Esophagus squamous epithelium (tissue), 5 donors: Measurements from ENCODE around the gene SLC17A7. TPM values are rescaled to one million over a fixed set of nuclear protein-coding genes. Genes with fewer than 3 reads are reported as not detected.

Experiments used
- DNase-seq: peaks from one replicate; lab custom pipeline; 2025; lab: John Stamatoyannopoulos, UW
- H3K27ac ChIP-seq, 4 donors: fragments of 200-600 bp; sonication (generic); one replicate each; pipeline ENCODE4 v1.5.1; 2016 to 2019; ENCODE audit warnings: mild to moderate bottlenecking in 1 of 4
- H3K27me3 ChIP-seq, 4 donors: fragments of 200-600 bp; sonication (generic); 1 replicate in 3 of 4; 2 replicates in 1 of 4; pipeline versions ENCODE4 v1.5.1 to v1.6.0; 2017 to 2021; ENCODE audit warnings: antibody characterized with exemption in 1 of 4
- H3K36me3 ChIP-seq, 3 donors: fragments of 200-600 bp; sonication (generic); one replicate each; pipeline ENCODE4 v1.5.1; 2016 to 2019
- H3K4me1 ChIP-seq, 3 donors: fragments of 200-600 bp; sonication (generic); one replicate each; pipeline ENCODE4 v1.5.1; 2017 to 2019
- H3K4me3 ChIP-seq, 4 donors: fragments of 200-600 bp; sonication (generic); 1 replicate in 3 of 4; 2 replicates in 1 of 4; pipeline ENCODE4 v1.5.1; 2016 to 2019; ENCODE audit warnings: mild to moderate bottlenecking in 2 of 4, moderate library complexity in 1 of 4
- H3K9me3 ChIP-seq, 3 donors: fragments of 200-600 bp; sonication (generic); one replicate each; pipeline ENCODE4 v1.5.1; 2016 to 2019
- POLR2A ChIP-seq, 4 donors: fragments of 450-650 bp; IDR thresholded peaks; one replicate each; pipeline ENCODE4 v1.6.1; 2017; ENCODE audit warnings: antibody characterized with exemption in 4 of 4, mild to moderate bottlenecking in 4 of 4, moderate library complexity in 3 of 4
- WGBS, 2 donors: methylation state at CpG; one replicate each; pipeline ENCODE4 v1.1.5; 2018; 5-methylcytosine and 5-hydroxymethylcytosine counted together
- intact Hi-C: fragments of 100-400 bp; cut with DNase I; formaldehyde crosslinking; loops from one replicate; pipeline ENCODE4 v1.15.0; 2022
- small RNA-seq, 4 donors: library from RNA; depleted of rRNA; stranded (forward); fragments of <200 nt; gene quantifications; one replicate each; pipeline ENCODE3, GENCODE V24; 2016
- total RNA-seq, 4 donors: library from RNA; depleted of rRNA; stranded (reverse); fragments of >200 nt; gene quantifications; one replicate each; pipeline ENCODE4 v1.1.0, GENCODE V29; 2016
- TF ChIP-seq, protein P1 (sequence below), 6 experiments: fragments of 450-650 bp in 4 of 6; fragments of 200-600 bp in 2 of 6; sonication (generic) in 2 of 6; IDR thresholded peaks; one replicate each; pipeline ENCODE4 v1.5.1; 2016 to 2019; ENCODE audit warnings: antibody characterized with exemption in 6 of 6, mild to moderate bottlenecking in 4 of 6, moderate library complexity in 4 of 6
- donor health status: DM: yes; HTN: yes; CAD: no.

SLC17A7 gene
- total RNA-seq, 4 donors from 2014 or later: 0.13 to 1.5 (median 0.40) TPM

DNA sequence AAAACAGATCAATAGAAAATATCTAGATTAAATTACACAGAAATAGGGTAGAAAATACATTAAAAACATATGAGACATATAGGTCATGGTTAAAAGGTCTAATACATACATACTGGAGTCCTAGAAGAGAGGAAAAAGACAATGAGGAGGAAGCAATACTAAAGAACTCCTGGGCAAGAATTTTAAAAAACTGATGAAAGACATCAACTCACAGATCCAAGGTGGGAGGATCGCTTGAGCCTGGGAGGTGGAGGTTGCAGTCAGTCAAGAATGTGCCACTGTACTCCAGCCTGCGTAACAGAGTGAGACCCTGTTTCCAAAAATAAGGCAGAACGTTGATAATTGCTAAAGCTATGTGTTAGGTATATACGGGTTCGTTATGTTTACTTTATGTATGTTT is 58.7 kb downstream of the SLC17A7 start:
- no peak for DNase-seq
- H3K27me3 ChIP-seq: peaks cover 0 to 5% (median 0%) of the 10 kb centered on the region in 4 donors
- H3K4me1 ChIP-seq: no peaks in the 10 kb centered on the region
- no peak overlapping the region for H3K27ac ChIP-seq
- WGBS, 2 donors: 91 to 95% methylated on average over 5 of the region's 5 CpGs
- TF ChIP-seq, protein P1, sequence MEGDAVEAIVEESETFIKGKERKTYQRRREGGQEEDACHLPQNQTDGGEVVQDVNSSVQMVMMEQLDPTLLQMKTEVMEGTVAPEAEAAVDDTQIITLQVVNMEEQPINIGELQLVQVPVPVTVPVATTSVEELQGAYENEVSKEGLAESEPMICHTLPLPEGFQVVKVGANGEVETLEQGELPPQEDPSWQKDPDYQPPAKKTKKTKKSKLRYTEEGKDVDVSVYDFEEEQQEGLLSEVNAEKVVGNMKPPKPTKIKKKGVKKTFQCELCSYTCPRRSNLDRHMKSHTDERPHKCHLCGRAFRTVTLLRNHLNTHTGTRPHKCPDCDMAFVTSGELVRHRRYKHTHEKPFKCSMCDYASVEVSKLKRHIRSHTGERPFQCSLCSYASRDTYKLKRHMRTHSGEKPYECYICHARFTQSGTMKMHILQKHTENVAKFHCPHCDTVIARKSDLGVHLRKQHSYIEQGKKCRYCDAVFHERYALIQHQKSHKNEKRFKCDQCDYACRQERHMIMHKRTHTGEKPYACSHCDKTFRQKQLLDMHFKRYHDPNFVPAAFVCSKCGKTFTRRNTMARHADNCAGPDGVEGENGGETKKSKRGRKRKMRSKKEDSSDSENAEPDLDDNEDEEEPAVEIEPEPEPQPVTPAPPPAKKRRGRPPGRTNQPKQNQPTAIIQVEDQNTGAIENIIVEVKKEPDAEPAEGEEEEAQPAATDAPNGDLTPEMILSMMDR (IDR thresholded peaks at IDR 0.05): no peak
- no peak for TF ChIP-seq POLR2A (IDR thresholded peaks at IDR 0.05)
- intact Hi-C loops: no loop called here
- H3K36me3 ChIP-seq: no peaks in the 10 kb centered on the region
- peaks cover 0 to 21% (median 12%) of the 10 kb centered on the region in 3 donors for H3K9me3 ChIP-seq
- no peak overlapping the region for H3K4me3 ChIP-seq

DNA sequence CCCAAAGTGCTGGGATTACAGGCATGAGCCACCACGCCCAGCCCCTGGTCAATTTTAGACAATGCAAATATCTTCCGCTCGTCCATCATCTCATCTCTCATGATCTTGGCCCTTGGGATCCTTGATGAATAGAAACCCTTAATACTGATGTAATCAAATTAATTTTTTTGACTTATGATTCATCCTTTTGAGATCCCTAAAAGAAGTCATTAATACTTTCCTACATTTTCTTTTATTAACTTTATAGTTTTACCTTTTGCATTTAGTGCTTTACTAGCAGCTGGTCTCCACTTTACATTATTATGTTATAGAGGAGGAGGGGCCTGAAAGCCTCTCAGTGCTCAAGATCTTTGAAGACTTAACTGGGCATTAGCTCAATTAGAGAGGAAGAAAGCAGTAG is 60.9 kb downstream of the SLC17A7 start:
- WGBS, 2 donors: 81 to 87% methylated on average over 3 of the region's 3 CpGs
- intact Hi-C loops: no loop called here
- TF ChIP-seq, protein P1 (IDR thresholded peaks at IDR 0.05): no peak
- TF ChIP-seq POLR2A (IDR thresholded peaks at IDR 0.05): no peak

More for the DNA sequence above, 60.9 kb downstream of the SLC17A7 start:
- Histone ChIP-seq H3K27ac (no peak overlapping the region), H3K9me3 (peaks cover 0 to 21% (median 12%) of the 10 kb centered on the region in 3 donors), H3K4me1 (no peaks in the 10 kb centered on the region), H3K36me3 (no peaks in the 10 kb centered on the region), H3K27me3 (peaks cover 0 to 5% (median 0%) of the 10 kb centered on the region in 4 donors), H3K4me3 (no peak overlapping the region)
- no peak for DNase-seq

Small RNA genes lying within 50 kb of the gene (small RNA-seq; reads per million reads assigned to genes)
- gene SNORD32A: 0 reads per million in 4 donors
- 0 reads per million in 4 donors for gene SNORD33
- gene SNORD34: 0 reads per million in 4 donors
- 0 reads per million in 4 donors for gene SNORD35A

Other genes starting within 250 kb of the SLC17A7 start
- gene SLC6A16, start 116.3 kb downstream of the SLC17A7 start, total RNA-seq: 1 to 10 TPM in 1 of 4 donors, under 1 TPM in 2, not detected in 1; 0.13 to 1.5 (median 0.56) TPM
- gene CD37, start 106.1 kb downstream of the SLC17A7 start, total RNA-seq: 10 to 100 TPM in 1 of 4 donors, 1 to 10 TPM in 3; 3.1 to 21.4 (median 5.3) TPM
- 10 to 100 TPM in 2 of 4 donors, 1 to 10 TPM in 2; 3.8 to 12.4 (median 8.2) TPM for gene TEAD2, start 79.1 kb downstream of the SLC17A7 start, total RNA-seq
- gene DKKL1, start 77.7 kb downstream of the SLC17A7 start, total RNA-seq: not detected
- gene KASH5, start 53.3 kb downstream of the SLC17A7 start, total RNA-seq: not detected
- gene PTH2, start 18.1 kb downstream of the SLC17A7 start, total RNA-seq: not detected
- not detected for gene GFY, start 16.1 kb downstream of the SLC17A7 start, total RNA-seq
- gene PIH1D1, start 10.3 kb upstream of the SLC17A7 start, total RNA-seq: 10 to 100 TPM; 54.4 to 91.2 (median 67.2) TPM
- gene ALDH16A1, start 11.7 kb upstream of the SLC17A7 start, total RNA-seq: 10 to 100 TPM; 35.9 to 56.5 (median 39.0) TPM
- gene FLT3LG, start 32.7 kb upstream of the SLC17A7 start, total RNA-seq: 1 to 10 TPM in 3 of 4 donors, under 1 TPM in 1; 0.75 to 4.2 (median 2.7) TPM
- gene RPL13A, start 46.1 kb upstream of the SLC17A7 start, total RNA-seq: 1,000 to 10,000 TPM; 1,642 to 4,119 (median 2,165) TPM
- gene RPS11, start 54.9 kb upstream of the SLC17A7 start, total RNA-seq: 1,000 to 10,000 TPM; 2,317 to 5,784 (median 3,336) TPM
- 100 to 1,000 TPM in 1 of 4 donors, 10 to 100 TPM in 3; 18.0 to 129 (median 60.0) TPM for gene FCGRT, start 71.1 kb upstream of the SLC17A7 start, total RNA-seq
- gene RCN3, start 86.5 kb upstream of the SLC17A7 start, total RNA-seq: 1 to 10 TPM; 1.0 to 7.2 (median 2.3) TPM
- gene NOSIP, start 139.0 kb upstream of the SLC17A7 start, total RNA-seq: 10 to 100 TPM; 37.8 to 50.7 (median 40.2) TPM
- gene PRRG2, start 139.8 kb upstream of the SLC17A7 start, total RNA-seq: 10 to 100 TPM in 1 of 4 donors, 1 to 10 TPM in 3; 7.7 to 19.8 (median 8.8) TPM
- gene PRR12, start 149.7 kb upstream of the SLC17A7 start, total RNA-seq: 10 to 100 TPM in 1 of 4 donors, 1 to 10 TPM in 3; 4.5 to 11.9 (median 7.7) TPM
- gene RRAS, start 198.6 kb upstream of the SLC17A7 start, total RNA-seq: 10 to 100 TPM in 3 of 4 donors, 1 to 10 TPM in 1; 6.3 to 40.8 (median 12.8) TPM
- gene SCAF1, start 200.7 kb upstream of the SLC17A7 start, total RNA-seq: 10 to 100 TPM; 11.0 to 24.8 (median 15.2) TPM
- gene IRF3, start 224.3 kb upstream of the SLC17A7 start, total RNA-seq: 10 to 100 TPM; 33.5 to 69.1 (median 49.4) TPM
- 10 to 100 TPM in 1 of 4 donors, 1 to 10 TPM in 3; 4.4 to 12.9 (median 5.8) TPM for gene BCL2L12, start 224.4 kb upstream of the SLC17A7 start, total RNA-seq
- 100 to 1,000 TPM in 3 of 4 donors, 10 to 100 TPM in 1; 86.1 to 206 (median 182) TPM for gene PRMT1, start 235.7 kb upstream of the SLC17A7 start, total RNA-seq
- gene ADM5, start 248.1 kb upstream of the SLC17A7 start, total RNA-seq: 1 to 10 TPM in 3 of 4 donors, under 1 TPM in 1; 0.91 to 2.8 (median 1.8) TPM
- 1 to 10 TPM in 2 of 4 donors, under 1 TPM in 2; 0.48 to 4.8 (median 1.1) TPM for gene CPT1C, start 249.6 kb upstream of the SLC17A7 start, total RNA-seq